Astrocyte of the cerebellum (primary cell): ENCODE data around the gene LPCAT2.

Experiments
- DNase-seq: peaks from one replicate; pipeline ENCODE4 v3.0.0-alpha.2; 2011; ENCODE audit warnings: low read depth
- H3K4me3 ChIP-seq: 2 replicates; pipeline ENCODE4 v1.5.1; 2011; ENCODE audit warnings: mild to moderate bottlenecking, low read depth, low read length, moderate library complexity
- CTCF ChIP-seq: IDR thresholded peaks from 2 replicates; pipeline ENCODE4 v1.5.1; 2012; ENCODE audit warnings: low read length, low read depth, moderate library complexity, mild to moderate bottlenecking; ENCODE audit errors: missing control alignments
- in situ Hi-C: cut with HindIII; loops from 2 replicates; pipeline ENCODE4 v1.10.0; 2017; ENCODE audit warnings: low sequenced_read_pairs

LPCAT2 gene

GRCh38 chr16:55539488-55539887, 30.6 kb downstream of the LPCAT2 start:
- in situ Hi-C loops: no loop called here
- DNase-seq: no peak
- TF ChIP-seq CTCF: no peak
- H3K4me3 ChIP-seq: no peak overlapping the region

- no peak for TF ChIP-seq CTCF
- DNase-seq: no peak
- in situ Hi-C loops: no loop called here
Measured at GRCh38 chr16:55540221-55540620, 31.3 kb downstream of the LPCAT2 start.

GRCh38 chr16:55542459-55543082, 33.7 kb downstream of the LPCAT2 start:
- DNase-seq: peak; percentile 55
- no peak overlapping the region for H3K4me3 ChIP-seq
- in situ Hi-C loops: no loop called here
- no peak for TF ChIP-seq CTCF

More at GRCh38 chr16:55540221-55540620, 31.3 kb downstream of the LPCAT2 start:
- no peak overlapping the region for H3K4me3 ChIP-seq

- no peak for TF ChIP-seq CTCF
- peak; percentile 31 for DNase-seq
- no peak overlapping the region for H3K4me3 ChIP-seq
- in situ Hi-C loops: no loop called here
Measured at GRCh38 chr16:55543472-55543871, 34.6 kb downstream of the LPCAT2 start.

- TF ChIP-seq CTCF: no peak
- in situ Hi-C loops: loop anchor here (5.0 kb wide), 1 partner anchor 85 kb away; no protein-coding TSS in a partner anchor
- no peak for DNase-seq
- no peak overlapping the region for H3K4me3 ChIP-seq
Measured at GRCh38 chr16:55552621-55553020, 43.7 kb downstream of the LPCAT2 start.

GRCh38 chr16:55555436-55555835, 46.6 kb downstream of the LPCAT2 start:
- no peak for TF ChIP-seq CTCF
- no peak for DNase-seq
- no peak overlapping the region for H3K4me3 ChIP-seq
- in situ Hi-C loops: no loop called here
